Astrocyte (in vitro differentiated cells and primary cell): ENCODE data around the gene SAMD4A. TPM values are rescaled to one million over a fixed set of nuclear protein-coding genes. Genes with fewer than 3 reads are reported as not detected.
A peak's percentile ranks its signal among the peaks of the same experiment; 100 is the strongest.

ENCODE experiments used
- DNase-seq: peaks from one replicate; pipeline ENCODE4 v3.0.0-alpha.2; 2010; ENCODE audit warnings: low read depth
- FAIRE-seq: peaks from 2 replicates; lab custom pipeline; 2011; peaks lifted over from hg19 to GRCh38; lab: Jason Lieb, UNC
- H2AFZ ChIP-seq: 2 replicates; pipeline ENCODE4 v1.6.0; 2012; ENCODE audit warnings: low read depth, low read length, inconsistent platforms
- H3K27ac ChIP-seq: 2 replicates; pipeline ENCODE4 v1.5.1; 2011; ENCODE audit warnings: low read depth, low read length, inconsistent platforms
- H3K27me3 ChIP-seq: 2 replicates; pipeline ENCODE4 v1.6.0; 2011; ENCODE audit warnings: low read length, inconsistent platforms; ENCODE audit not compliant: insufficient read depth
- H3K36me3 ChIP-seq: 2 replicates; pipeline ENCODE4 v1.5.1; 2011; ENCODE audit warnings: low read length, inconsistent platforms; ENCODE audit not compliant: insufficient read depth
- H3K4me1 ChIP-seq: 2 replicates; pipeline ENCODE4 v1.5.1; 2011; ENCODE audit warnings: low read length, inconsistent platforms; ENCODE audit not compliant: insufficient read depth
- H3K4me2 ChIP-seq: 2 replicates; pipeline ENCODE4 v1.6.0; 2012; ENCODE audit warnings: low read length, inconsistent platforms
- H3K4me3 ChIP-seq: 2 replicates; pipeline ENCODE4 v1.5.1; 2011; ENCODE audit warnings: low read depth, mild to moderate bottlenecking, low read length, inconsistent platforms; ENCODE audit not compliant: insufficient read depth
- H3K79me2 ChIP-seq: 2 replicates; pipeline ENCODE4 v1.6.0; 2012; ENCODE audit warnings: mild to moderate bottlenecking, low read length, inconsistent platforms; ENCODE audit not compliant: insufficient read depth
- H3K9ac ChIP-seq: 2 replicates; pipeline ENCODE4 v1.6.0; 2012; ENCODE audit warnings: mild to moderate bottlenecking, low read length, inconsistent platforms
- H3K9me3 ChIP-seq: 2 replicates; pipeline ENCODE4 v1.5.1; 2012; ENCODE audit warnings: low read depth, mild to moderate bottlenecking, low read length, inconsistent platforms; ENCODE audit not compliant: insufficient read depth
- H4K20me1 ChIP-seq: 2 replicates; pipeline ENCODE4 v1.6.0; 2012; ENCODE audit warnings: low read length, inconsistent platforms; ENCODE audit not compliant: insufficient read depth
- H3K27ac Mint-ChIP-seq: one replicate; pipeline ENCODE4 v1.8.0; 2021; ENCODE audit warnings: mild to moderate bottlenecking, mixed read lengths; ENCODE audit not compliant: unreplicated experiment
- H3K27me3 Mint-ChIP-seq: one replicate; pipeline ENCODE4 v1.8.0; 2021; ENCODE audit warnings: low read depth, mixed read lengths; ENCODE audit not compliant: unreplicated experiment
- H3K36me3 Mint-ChIP-seq: one replicate; pipeline ENCODE4 v1.8.0; 2021; ENCODE audit warnings: low read depth, mixed read lengths; ENCODE audit not compliant: unreplicated experiment
- H3K4me1 Mint-ChIP-seq: one replicate; pipeline ENCODE4 v1.8.0; 2021; ENCODE audit warnings: low read depth, mixed read lengths; ENCODE audit not compliant: unreplicated experiment
- H3K4me3 Mint-ChIP-seq: one replicate; pipeline ENCODE4 v1.8.0; 2021; ENCODE audit warnings: mild to moderate bottlenecking, moderate library complexity, mixed read lengths; ENCODE audit not compliant: unreplicated experiment
- H3K9me3 Mint-ChIP-seq: one replicate; pipeline ENCODE4 v1.8.0; 2021; ENCODE audit warnings: mild to moderate bottlenecking, mixed read lengths; ENCODE audit not compliant: unreplicated experiment
- EZH2 ChIP-seq: IDR thresholded peaks from 2 replicates; pipeline ENCODE4 v1.6.1; 2012; ENCODE audit warnings: mild to moderate bottlenecking, low read length, inconsistent platforms; ENCODE audit not compliant: insufficient read depth
- total RNA-seq: library from RNA; stranded (reverse); gene quantifications from 2 replicates; pipeline ENCODE4 v1.2.1, GENCODE V29; 2021
- TF ChIP-seq, protein P1 (sequence below): IDR thresholded peaks from 2 replicates; pipeline ENCODE4 v1.5.1; 2011; ENCODE audit warnings: low read depth, mild to moderate bottlenecking, inconsistent platforms, low read length, moderate library complexity; ENCODE audit not compliant: insufficient read depth

The SAMD4A gene
- total RNA-seq, 1 donor from 2014 or later, result 68.2 TPM

DNA sequence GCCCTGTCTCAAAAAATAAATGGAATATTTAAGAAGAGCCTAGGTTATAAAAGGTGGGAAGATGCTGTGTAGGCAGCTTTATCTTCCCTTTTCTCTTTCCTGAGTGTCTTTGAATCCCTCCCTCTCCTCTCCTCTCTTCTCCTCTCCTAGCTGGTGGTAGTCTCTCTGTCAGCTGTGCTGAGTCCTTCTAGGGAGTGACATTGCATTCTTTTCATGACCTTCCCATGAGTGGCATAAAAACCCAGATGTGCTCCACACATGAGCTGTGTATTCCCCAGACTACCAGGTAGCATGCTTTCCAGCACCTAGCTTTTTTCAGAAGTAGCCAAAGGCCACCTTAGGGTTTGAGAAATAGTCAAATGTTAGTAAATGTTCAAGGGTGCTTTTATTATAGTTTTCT, 23.6 kb downstream of the SAMD4A start:
- peaks cover 35% of the 10 kb centered on the region for H3K4me1 ChIP-seq
- no peak for DNase-seq
- TF ChIP-seq, protein P1, sequence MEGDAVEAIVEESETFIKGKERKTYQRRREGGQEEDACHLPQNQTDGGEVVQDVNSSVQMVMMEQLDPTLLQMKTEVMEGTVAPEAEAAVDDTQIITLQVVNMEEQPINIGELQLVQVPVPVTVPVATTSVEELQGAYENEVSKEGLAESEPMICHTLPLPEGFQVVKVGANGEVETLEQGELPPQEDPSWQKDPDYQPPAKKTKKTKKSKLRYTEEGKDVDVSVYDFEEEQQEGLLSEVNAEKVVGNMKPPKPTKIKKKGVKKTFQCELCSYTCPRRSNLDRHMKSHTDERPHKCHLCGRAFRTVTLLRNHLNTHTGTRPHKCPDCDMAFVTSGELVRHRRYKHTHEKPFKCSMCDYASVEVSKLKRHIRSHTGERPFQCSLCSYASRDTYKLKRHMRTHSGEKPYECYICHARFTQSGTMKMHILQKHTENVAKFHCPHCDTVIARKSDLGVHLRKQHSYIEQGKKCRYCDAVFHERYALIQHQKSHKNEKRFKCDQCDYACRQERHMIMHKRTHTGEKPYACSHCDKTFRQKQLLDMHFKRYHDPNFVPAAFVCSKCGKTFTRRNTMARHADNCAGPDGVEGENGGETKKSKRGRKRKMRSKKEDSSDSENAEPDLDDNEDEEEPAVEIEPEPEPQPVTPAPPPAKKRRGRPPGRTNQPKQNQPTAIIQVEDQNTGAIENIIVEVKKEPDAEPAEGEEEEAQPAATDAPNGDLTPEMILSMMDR, result no peak
- TF ChIP-seq EZH2, result no peak
- peaks cover 30% of the 10 kb centered on the region for H4K20me1 ChIP-seq
- peaks cover 91% of the 10 kb centered on the region for H3K79me2 ChIP-seq
- H3K36me3 ChIP-seq, result no peaks in the 10 kb centered on the region
- no peak overlapping the region for H3K4me2 ChIP-seq
- Mint-ChIP-seq H3K36me3 (peaks cover 19% of the 10 kb centered on the region), H3K27ac (peak overlapping the region; percentile 84), H3K27me3 (no peaks in the 10 kb centered on the region), H3K9me3 (peaks cover 2% of the 10 kb centered on the region), H3K4me3 (no peak overlapping the region), H3K4me1 (peaks cover 60% of the 10 kb centered on the region)
- no peak overlapping the region for H3K4me3 ChIP-seq
- H3K27ac ChIP-seq, result no peak overlapping the region
- FAIRE-seq, result no peak
- no peak overlapping the region for H2AFZ ChIP-seq
- no peaks in the 10 kb centered on the region for H3K27me3 ChIP-seq
- H3K9me3 ChIP-seq, result no peaks in the 10 kb centered on the region
- no peak overlapping the region for H3K9ac ChIP-seq

DNA sequence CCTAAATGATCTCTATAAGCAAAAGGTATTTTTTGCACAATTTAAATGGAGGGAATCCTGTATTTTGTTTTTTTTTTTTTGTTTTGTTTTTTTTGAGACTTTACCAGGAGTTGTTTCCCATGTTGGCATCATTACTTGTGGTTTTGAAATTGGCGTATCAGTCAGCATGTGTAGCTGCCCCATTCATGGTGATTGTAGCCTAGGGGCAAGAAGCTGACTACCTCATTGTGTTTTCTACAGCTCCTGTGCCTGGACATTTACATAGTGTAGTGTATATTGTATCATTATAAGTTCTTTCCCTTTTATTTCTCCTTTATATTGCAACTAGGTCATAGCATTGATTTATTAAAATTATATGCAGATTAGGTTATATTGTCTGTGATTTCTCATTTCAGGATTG, 24.5 kb downstream of the SAMD4A start:
- Mint-ChIP-seq H3K4me3 (no peak overlapping the region), H3K27me3 (no peaks in the 10 kb centered on the region), H3K36me3 (peaks cover 13% of the 10 kb centered on the region), H3K27ac (peak overlapping the region; percentile 59), H3K4me1 (peaks cover 66% of the 10 kb centered on the region), H3K9me3 (peaks cover 1% of the 10 kb centered on the region)
- H3K9ac ChIP-seq, result no peak overlapping the region
- peaks cover 35% of the 10 kb centered on the region for H3K4me1 ChIP-seq
- H3K27me3 ChIP-seq, result no peaks in the 10 kb centered on the region
- no peak overlapping the region for H3K4me2 ChIP-seq
- no peaks in the 10 kb centered on the region for H3K9me3 ChIP-seq
- peaks cover 31% of the 10 kb centered on the region for H4K20me1 ChIP-seq
- H3K4me3 ChIP-seq, result no peak overlapping the region
- H3K36me3 ChIP-seq, result no peaks in the 10 kb centered on the region
- DNase-seq, result no peak
- FAIRE-seq, result no peak
- TF ChIP-seq EZH2, result no peak
- TF ChIP-seq, protein P1, result no peak
- no peak overlapping the region for H2AFZ ChIP-seq
- peaks cover 90% of the 10 kb centered on the region for H3K79me2 ChIP-seq
- no peak overlapping the region for H3K27ac ChIP-seq

DNA sequence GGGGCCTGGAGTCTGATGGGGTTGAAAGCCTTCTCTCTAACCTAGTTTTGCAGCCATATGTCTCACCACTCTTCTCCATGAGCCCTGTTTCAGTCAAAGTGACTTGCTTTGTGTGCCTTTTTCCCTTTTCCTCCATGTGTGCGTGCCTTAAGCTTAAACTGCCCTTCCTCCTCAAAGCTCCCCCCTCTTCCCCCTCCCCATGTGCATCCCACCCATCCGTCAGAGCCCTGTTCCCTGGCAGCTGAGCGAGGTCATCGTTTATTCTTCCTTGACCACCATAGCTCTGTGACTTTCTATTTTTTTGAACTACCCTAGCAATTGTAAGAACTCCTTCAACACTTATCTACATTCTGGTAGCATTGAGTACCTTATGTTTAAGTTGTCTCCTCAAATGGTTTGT, 24.9 kb downstream of the SAMD4A start:
- Histone ChIP-seq H3K9me3 (no peaks in the 10 kb centered on the region), H3K4me1 (peaks cover 35% of the 10 kb centered on the region), H3K79me2 (peaks cover 90% of the 10 kb centered on the region), H3K27ac (no peak overlapping the region), H4K20me1 (peaks cover 35% of the 10 kb centered on the region), H3K36me3 (no peaks in the 10 kb centered on the region), H3K4me2 (no peak overlapping the region), H2AFZ (no peak overlapping the region), H3K27me3 (no peaks in the 10 kb centered on the region), H3K9ac (no peak overlapping the region), H3K4me3 (no peak overlapping the region)
- FAIRE-seq (no peak), DNase-seq (no peak)
- peaks cover 9% of the 10 kb centered on the region for H3K36me3 Mint-ChIP-seq
- no peak for TF ChIP-seq EZH2
- TF ChIP-seq, protein P1, result no peak
- H3K27me3 Mint-ChIP-seq, result no peaks in the 10 kb centered on the region
- no peaks in the 10 kb centered on the region for H3K9me3 Mint-ChIP-seq
- H3K4me1 Mint-ChIP-seq, result peaks cover 66% of the 10 kb centered on the region
- no peak overlapping the region for H3K4me3 Mint-ChIP-seq
- peak overlapping the region; percentile 59 for H3K27ac Mint-ChIP-seq
